ENCODE measurements around the gene ZNF500.

Gene ZNF500

DNA sequence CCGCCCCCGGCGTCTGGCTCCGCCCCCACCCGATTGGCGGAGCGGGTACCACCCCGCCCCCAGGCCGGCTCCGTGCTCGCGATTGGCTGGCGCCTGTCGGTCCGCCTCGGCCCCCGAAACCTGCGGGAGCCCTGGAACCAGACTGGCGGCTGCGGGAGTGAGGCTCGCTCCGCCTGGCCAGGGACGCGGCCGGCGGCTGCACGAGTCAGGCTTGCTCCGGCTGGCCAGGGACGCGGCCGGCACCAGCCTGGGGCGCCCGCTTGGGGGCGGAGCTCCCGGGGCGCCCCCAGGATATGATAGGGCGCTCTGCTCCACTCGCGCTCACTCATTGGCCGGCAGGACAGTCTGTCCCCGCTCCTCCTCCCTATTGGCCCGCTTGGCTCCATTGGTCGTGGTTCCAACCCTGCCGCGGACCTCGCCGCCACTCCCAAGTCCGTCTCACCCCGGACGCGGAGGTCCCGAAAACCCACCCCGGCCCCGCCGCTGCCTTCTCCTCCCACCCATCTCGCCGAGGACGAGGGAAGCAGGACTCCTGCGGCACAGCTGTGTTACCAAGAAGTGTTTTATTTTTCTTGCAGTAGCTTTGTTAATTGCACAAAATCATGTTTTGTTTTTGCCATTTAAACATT, 35.8 kb upstream of the ZNF500 start:
- Histone ChIP-seq H3K4me3 (ENCODE audit: low read depth in 1 of 2, low read length in 2 of 2) (peak overlapping the region; percentile 64 to 95), H3K27me3 (ENCODE audit: low read depth, low read length) (no peaks in the 10 kb centered on the region), H3K4me1 (ENCODE audit: control insufficient read depth in 1 of 2, insufficient read depth in 2 of 2, low read length in 2 of 2) (peaks cover 0 to 40% of the 10 kb centered on the region in 2 donors), H3K9me3 (ENCODE audit: control insufficient read depth in 1 of 2, low read length in 2 of 2) (no peaks in the 10 kb centered on the region), H3K36me3 (ENCODE audit: control insufficient read depth in 1 of 2, insufficient read depth in 2 of 2, low read length in 2 of 2) (peaks cover 7 to 51% of the 10 kb centered on the region in 2 donors), H3K27ac (ENCODE audit: low read length) (peak overlapping the region; percentile 14)

GRCh38 chr16:4801962-4802658, 35.1 kb upstream of the ZNF500 start, which contains the start of gene ROGDI:
Gene ROGDI, minus strand, starts transcription at chr16:4802633. Its CDS starts 62 bp downstream, at chr16:4802571.
- Histone ChIP-seq H3K27me3 (ENCODE audit: low read depth, low read length) (no peaks in the 10 kb centered on the region), H3K4me3 (ENCODE audit: low read depth in 1 of 2, low read length in 2 of 2) (peak within 1 kb of the TSS; percentile 68 to 95), H3K4me1 (ENCODE audit: control insufficient read depth in 1 of 2, insufficient read depth in 2 of 2, low read length in 2 of 2) (peaks cover 0 to 40% of the 10 kb centered on the region in 2 donors), H3K36me3 (ENCODE audit: control insufficient read depth in 1 of 2, insufficient read depth in 2 of 2, low read length in 2 of 2) (peaks cover 7 to 51% of the 10 kb centered on the region in 2 donors), H3K27ac (ENCODE audit: low read length) (peak within 1 kb of the TSS; percentile 72), H3K9me3 (ENCODE audit: control insufficient read depth in 1 of 2, low read length in 2 of 2) (no peaks in the 10 kb centered on the region)

- Histone ChIP-seq H3K9me3 (ENCODE audit: control insufficient read depth in 1 of 2, low read length in 2 of 2) (no peaks in the 10 kb centered on the region), H3K4me1 (ENCODE audit: control insufficient read depth in 1 of 2, insufficient read depth in 2 of 2, low read length in 2 of 2) (peaks cover 0 to 40% of the 10 kb centered on the region in 2 donors), H3K4me3 (ENCODE audit: low read depth in 1 of 2, low read length in 2 of 2) (peak overlapping the region; percentile 68 to 95), H3K27ac (ENCODE audit: low read length) (peak overlapping the region; percentile 72), H3K27me3 (ENCODE audit: low read depth, low read length) (no peaks in the 10 kb centered on the region), H3K36me3 (ENCODE audit: control insufficient read depth in 1 of 2, insufficient read depth in 2 of 2, low read length in 2 of 2) (peaks cover 7 to 51% of the 10 kb centered on the region in 2 donors)
Measured at GRCh38 chr16:4801051-4801961, 34.3 kb upstream of the ZNF500 start.

- no peaks in the 10 kb centered on the region for H3K9me3 ChIP-seq (ENCODE audit: control insufficient read depth in 1 of 2, low read length in 2 of 2)
- H3K4me1 ChIP-seq (ENCODE audit: control insufficient read depth in 1 of 2, insufficient read depth in 2 of 2, low read length in 2 of 2) = peaks cover 0 to 40% of the 10 kb centered on the region in 2 donors
- H3K4me3 ChIP-seq (ENCODE audit: low read depth in 1 of 2, low read length in 2 of 2) = peak overlapping the region; percentile 21 to 24
- no peak overlapping the region for H3K27ac ChIP-seq (ENCODE audit: low read length)
- peaks cover 7 to 57% of the 10 kb centered on the region in 2 donors for H3K36me3 ChIP-seq (ENCODE audit: control insufficient read depth in 1 of 2, insufficient read depth in 2 of 2, low read length in 2 of 2)
- H3K27me3 ChIP-seq (ENCODE audit: low read depth, low read length) = no peaks in the 10 kb centered on the region
Measured at GRCh38 chr16:4800290-4801041, 33.5 kb upstream of the ZNF500 start.

DNA sequence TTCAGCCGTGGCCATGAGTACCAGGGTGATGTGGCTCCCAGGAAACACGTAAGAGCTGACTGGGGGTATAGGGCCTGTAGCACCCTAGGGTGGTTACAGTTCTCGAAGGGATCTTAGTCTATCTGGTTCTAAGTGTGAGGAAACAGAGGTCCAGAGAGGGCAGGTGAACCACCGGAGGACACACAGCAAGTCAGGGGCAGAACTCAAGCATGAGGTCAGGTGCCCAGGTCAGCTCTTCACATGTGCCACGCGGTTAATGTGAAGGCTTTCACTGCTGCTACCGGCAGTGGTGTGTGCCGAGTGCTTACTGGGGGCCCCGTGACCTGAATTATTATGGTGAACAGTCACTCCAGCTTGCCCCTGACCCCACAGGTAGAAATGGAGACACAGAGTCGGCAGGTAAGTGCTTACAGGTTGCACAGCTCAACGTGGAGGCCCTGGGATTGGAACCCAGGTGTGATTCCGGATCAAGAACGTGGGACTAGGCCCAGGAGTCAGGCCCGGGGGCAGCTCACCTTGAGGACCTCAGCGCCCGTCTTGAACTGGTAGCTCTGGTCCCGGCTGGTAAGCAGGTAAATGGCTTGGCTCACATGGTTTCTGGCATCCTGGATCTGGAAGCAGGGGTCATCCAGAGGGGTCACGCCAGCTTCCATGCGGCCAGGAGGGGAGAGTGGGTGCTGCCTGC, 32.4 kb upstream of the ZNF500 start:
- Histone ChIP-seq H3K9me3 (ENCODE audit: control insufficient read depth in 1 of 2, low read length in 2 of 2) (no peaks in the 10 kb centered on the region), H3K36me3 (ENCODE audit: control insufficient read depth in 1 of 2, insufficient read depth in 2 of 2, low read length in 2 of 2) (peaks cover 7 to 47% of the 10 kb centered on the region in 2 donors), H3K4me1 (ENCODE audit: control insufficient read depth in 1 of 2, insufficient read depth in 2 of 2, low read length in 2 of 2) (peaks cover 0 to 30% of the 10 kb centered on the region in 2 donors), H3K4me3 (ENCODE audit: low read depth in 1 of 2, low read length in 2 of 2) (no peak overlapping the region), H3K27me3 (ENCODE audit: low read depth, low read length) (no peaks in the 10 kb centered on the region), H3K27ac (ENCODE audit: low read length) (no peak overlapping the region)

GRCh38 chr16:4798456-4798855, 31.5 kb upstream of the ZNF500 start:
- Histone ChIP-seq H3K4me3 (ENCODE audit: low read depth in 1 of 2, low read length in 2 of 2) (no peak overlapping the region), H3K9me3 (ENCODE audit: control insufficient read depth in 1 of 2, low read length in 2 of 2) (no peaks in the 10 kb centered on the region), H3K27me3 (ENCODE audit: low read depth, low read length) (no peaks in the 10 kb centered on the region), H3K4me1 (ENCODE audit: control insufficient read depth in 1 of 2, insufficient read depth in 2 of 2, low read length in 2 of 2) (peaks cover 0 to 21% of the 10 kb centered on the region in 2 donors), H3K27ac (ENCODE audit: low read length) (no peak overlapping the region), H3K36me3 (ENCODE audit: control insufficient read depth in 1 of 2, insufficient read depth in 2 of 2, low read length in 2 of 2) (peaks cover 7 to 43% of the 10 kb centered on the region in 2 donors)

GRCh38 chr16:4797805-4798252, 30.9 kb upstream of the ZNF500 start:
- Histone ChIP-seq H3K9me3 (ENCODE audit: control insufficient read depth in 1 of 2, low read length in 2 of 2) (no peaks in the 10 kb centered on the region), H3K4me1 (ENCODE audit: control insufficient read depth in 1 of 2, insufficient read depth in 2 of 2, low read length in 2 of 2) (peaks cover 0 to 18% of the 10 kb centered on the region in 2 donors), H3K36me3 (ENCODE audit: control insufficient read depth in 1 of 2, insufficient read depth in 2 of 2, low read length in 2 of 2) (peaks cover 7 to 43% of the 10 kb centered on the region in 2 donors), H3K4me3 (ENCODE audit: low read depth in 1 of 2, low read length in 2 of 2) (no peak overlapping the region), H3K27ac (ENCODE audit: low read length) (no peak overlapping the region), H3K27me3 (ENCODE audit: low read depth, low read length) (no peaks in the 10 kb centered on the region)

DNA sequence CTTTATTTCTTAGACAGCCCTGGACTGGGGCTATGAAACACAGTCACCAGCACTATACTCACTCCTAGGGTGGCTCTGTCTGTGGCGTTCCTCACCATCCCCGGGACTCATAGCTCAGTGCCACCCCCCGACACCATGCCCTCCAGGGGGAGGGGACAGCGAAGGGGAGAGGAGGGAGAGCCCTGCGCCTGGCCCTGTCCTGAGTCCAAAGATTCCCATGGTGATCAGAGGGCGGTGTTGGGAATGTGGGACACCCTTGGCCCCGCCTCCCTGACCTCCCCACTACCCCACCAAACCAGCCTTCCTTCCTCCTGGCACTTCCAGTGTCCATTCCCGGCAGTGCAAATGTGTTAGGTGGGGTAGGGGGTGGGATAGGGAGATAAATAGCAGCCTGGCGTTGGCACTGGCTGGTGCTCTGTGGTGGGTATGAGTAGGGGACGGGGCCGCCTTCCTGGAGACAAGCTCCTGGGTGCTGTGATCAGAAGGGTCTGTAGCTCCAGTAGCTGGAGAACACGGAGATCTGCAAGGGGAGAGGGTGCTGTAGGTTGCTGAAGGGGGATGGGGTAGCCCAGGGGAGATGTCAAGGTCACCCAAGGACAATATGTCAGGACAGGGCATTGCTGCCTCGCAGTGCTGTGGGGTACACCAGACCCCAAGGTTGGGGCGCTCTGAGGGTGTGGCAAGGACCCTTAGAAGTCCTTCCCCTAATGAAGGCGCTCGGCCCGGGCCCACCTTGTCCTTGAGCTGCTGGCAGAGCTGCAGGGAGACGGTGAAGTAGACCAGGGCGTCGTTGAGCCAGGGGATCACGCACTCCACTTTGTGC, 30.2 kb upstream of the ZNF500 start:
- Histone ChIP-seq H3K4me3 (ENCODE audit: low read depth in 1 of 2, low read length in 2 of 2) (no peak overlapping the region), H3K4me1 (ENCODE audit: control insufficient read depth in 1 of 2, insufficient read depth in 2 of 2, low read length in 2 of 2) (peaks cover 0 to 18% of the 10 kb centered on the region in 2 donors), H3K9me3 (ENCODE audit: control insufficient read depth in 1 of 2, low read length in 2 of 2) (no peaks in the 10 kb centered on the region), H3K36me3 (ENCODE audit: control insufficient read depth in 1 of 2, insufficient read depth in 2 of 2, low read length in 2 of 2) (peaks cover 7 to 43% of the 10 kb centered on the region in 2 donors), H3K27me3 (ENCODE audit: low read depth, low read length) (no peaks in the 10 kb centered on the region), H3K27ac (ENCODE audit: low read length) (no peak overlapping the region)

DNA sequence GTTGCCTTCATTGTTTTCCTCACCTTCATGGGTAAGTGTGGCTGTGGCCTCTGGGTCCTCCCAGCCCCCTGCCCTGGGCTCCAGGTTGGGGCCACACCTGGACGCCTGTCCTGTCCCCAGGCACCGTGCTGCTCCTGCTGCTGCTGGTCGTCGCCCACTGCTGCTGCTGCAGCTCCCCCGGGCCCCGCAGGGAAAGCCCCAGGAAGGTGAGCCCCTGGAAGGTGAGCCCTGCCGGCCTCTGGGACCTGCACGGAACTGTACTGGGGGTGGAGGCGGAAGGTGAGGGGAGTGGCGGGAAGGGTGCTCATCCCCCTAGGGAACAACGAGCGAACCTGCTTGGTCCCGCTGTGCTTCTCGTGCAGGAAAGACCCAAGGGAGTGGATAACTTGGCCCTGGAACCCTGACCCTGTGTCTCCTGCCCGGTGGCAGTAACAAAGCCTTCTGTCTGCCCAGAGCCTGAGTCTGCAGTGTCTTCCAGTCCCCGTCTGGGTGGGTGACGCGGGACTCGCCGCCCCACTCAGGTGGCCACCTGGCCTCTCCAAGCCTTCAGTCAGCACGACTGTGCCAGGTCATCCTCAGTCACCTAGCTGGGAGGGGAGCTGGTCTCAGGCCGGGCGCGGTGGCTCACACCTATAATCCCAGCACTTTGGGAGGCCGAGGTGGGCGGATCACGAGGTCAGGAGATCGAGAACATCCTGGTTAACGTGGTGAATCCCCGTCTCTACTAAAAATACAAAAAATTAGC, 29.0 kb upstream of the ZNF500 start:
- Histone ChIP-seq H3K4me1 (ENCODE audit: control insufficient read depth in 1 of 2, insufficient read depth in 2 of 2, low read length in 2 of 2) (peaks cover 0 to 8% of the 10 kb centered on the region in 2 donors), H3K36me3 (ENCODE audit: control insufficient read depth in 1 of 2, insufficient read depth in 2 of 2, low read length in 2 of 2) (peaks cover 7 to 43% of the 10 kb centered on the region in 2 donors), H3K9me3 (ENCODE audit: control insufficient read depth in 1 of 2, low read length in 2 of 2) (no peaks in the 10 kb centered on the region), H3K27ac (ENCODE audit: low read length) (no peak overlapping the region), H3K27me3 (ENCODE audit: low read depth, low read length) (no peaks in the 10 kb centered on the region), H3K4me3 (ENCODE audit: low read depth in 1 of 2, low read length in 2 of 2) (peak overlapping the region in 1 of 2 donors; percentile 33)

Data from muscle layer of duodenum (tissue), 2 donors.